ENCODE measurements around the gene FADS1.

FADS1 gene

DNA sequence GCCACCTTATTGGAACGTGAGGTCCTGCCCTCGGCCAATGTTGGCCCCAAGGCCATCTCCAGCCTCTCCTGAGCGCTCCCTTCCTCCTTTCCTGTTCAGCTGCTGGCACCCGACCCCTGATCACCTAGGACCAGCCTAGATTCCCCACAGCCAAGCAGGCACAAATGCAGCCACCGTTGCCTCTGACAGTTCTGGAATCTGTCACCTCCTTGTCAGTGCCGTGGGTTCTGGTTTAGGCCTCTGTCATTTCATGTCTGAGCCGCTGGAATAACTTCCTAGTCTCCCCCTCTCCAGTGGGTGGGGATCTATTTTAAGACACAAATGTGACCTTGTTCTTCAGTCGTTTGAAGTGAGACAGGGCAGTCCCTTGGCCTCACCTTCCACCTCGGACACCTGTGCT lies 44.8 kb upstream of the FADS1 start:
- TF ChIP-seq, protein P1, sequence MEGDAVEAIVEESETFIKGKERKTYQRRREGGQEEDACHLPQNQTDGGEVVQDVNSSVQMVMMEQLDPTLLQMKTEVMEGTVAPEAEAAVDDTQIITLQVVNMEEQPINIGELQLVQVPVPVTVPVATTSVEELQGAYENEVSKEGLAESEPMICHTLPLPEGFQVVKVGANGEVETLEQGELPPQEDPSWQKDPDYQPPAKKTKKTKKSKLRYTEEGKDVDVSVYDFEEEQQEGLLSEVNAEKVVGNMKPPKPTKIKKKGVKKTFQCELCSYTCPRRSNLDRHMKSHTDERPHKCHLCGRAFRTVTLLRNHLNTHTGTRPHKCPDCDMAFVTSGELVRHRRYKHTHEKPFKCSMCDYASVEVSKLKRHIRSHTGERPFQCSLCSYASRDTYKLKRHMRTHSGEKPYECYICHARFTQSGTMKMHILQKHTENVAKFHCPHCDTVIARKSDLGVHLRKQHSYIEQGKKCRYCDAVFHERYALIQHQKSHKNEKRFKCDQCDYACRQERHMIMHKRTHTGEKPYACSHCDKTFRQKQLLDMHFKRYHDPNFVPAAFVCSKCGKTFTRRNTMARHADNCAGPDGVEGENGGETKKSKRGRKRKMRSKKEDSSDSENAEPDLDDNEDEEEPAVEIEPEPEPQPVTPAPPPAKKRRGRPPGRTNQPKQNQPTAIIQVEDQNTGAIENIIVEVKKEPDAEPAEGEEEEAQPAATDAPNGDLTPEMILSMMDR (IDR thresholded peaks at IDR 0.05; ENCODE audit: control insufficient read depth, insufficient read depth, low read depth, low read length, missing control alignments) = no peak
- no peak for DNase-seq (ENCODE audit: low read depth)
- no peak overlapping the region for H3K4me3 ChIP-seq (ENCODE audit: control insufficient read depth, low read depth, low read length)

DNA sequence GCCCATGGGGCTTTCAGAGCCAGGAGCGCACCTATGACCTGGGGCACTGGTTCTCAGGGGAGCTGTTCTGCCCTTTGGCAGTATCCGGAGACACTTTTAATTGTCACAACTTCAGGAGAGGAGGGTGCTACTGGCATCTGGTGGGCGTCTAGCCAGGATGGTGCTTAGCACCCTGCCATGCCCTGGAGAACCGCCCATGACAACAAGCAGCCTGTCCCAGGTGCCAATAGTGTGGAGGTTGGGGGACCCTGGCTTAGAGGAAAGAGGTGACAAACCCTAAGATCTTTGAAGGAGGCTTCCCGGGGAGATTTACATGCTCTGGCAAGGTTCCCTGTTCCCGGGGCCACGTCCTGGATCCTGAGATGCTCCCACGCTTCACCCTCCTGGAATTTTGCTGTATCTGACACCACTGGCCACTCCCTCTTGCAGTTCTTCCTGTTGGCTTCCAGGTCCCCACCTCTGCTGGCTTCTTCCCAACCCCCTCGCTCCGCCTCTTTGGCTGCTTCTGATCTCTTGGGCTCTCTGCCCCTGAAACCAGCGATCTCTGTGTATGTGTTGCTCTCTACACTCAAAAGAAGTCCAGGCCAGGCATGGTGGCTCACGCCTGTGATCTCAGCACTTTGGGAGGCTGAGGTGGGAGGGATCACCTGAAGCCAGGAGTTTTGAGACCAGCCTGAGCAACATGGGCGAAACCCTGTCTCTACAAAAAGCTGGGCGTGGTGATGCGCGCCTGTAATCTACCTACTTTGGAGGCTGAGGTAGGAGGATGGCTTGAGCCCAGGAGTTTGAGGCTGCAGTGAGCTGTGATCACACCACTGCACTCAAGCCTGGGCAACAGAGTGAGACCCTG lies 43.5 kb upstream of the FADS1 start:
- TF ChIP-seq, protein P1 (IDR thresholded peaks at IDR 0.05; ENCODE audit: control insufficient read depth, insufficient read depth, low read depth, low read length, missing control alignments) = no peak
- no peak for DNase-seq (ENCODE audit: low read depth)
- H3K4me3 ChIP-seq (ENCODE audit: control insufficient read depth, low read depth, low read length) = no peak overlapping the region

DNA sequence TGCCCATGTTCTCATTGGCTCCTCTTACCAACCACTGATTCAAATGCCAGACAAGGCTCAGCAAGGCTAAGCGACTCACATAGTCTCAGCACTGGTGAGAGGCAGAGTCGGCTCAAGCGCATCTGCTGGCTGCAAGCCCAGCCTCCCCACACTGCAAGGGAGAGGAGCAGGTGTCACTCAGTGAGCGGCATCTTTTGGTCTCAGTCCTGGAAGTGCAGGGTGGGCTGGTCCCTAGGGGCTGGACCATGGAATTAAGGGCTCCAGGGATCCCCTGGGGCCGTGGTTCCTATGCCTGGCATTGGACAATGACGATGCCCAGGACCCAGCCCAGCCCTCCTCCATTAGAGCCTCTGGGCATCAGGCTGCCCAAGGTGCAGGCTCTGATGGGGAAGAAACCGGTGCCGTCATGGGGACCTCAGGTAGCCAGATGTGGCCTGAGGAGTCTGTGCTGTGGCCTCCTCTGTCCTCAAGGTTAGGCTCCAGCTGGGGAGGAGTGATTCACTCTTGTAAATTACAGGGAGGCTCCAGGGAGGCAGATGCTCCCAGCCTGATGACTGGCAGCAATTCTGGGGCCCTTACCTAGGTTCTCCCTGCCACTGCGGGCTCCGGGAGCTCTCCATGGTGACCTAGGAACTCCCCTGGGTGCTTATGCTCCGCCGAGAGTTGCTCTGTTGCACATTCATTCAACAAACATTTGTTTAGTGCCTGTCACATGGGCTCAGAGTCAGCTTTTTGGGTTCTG lies 39.3 kb upstream of the FADS1 start:
- DNase-seq (ENCODE audit: low read depth) = no peak
- TF ChIP-seq, protein P1 (IDR thresholded peaks at IDR 0.05; ENCODE audit: control insufficient read depth, insufficient read depth, low read depth, low read length, missing control alignments) = no peak
- no peak overlapping the region for H3K4me3 ChIP-seq (ENCODE audit: control insufficient read depth, low read depth, low read length)

DNA sequence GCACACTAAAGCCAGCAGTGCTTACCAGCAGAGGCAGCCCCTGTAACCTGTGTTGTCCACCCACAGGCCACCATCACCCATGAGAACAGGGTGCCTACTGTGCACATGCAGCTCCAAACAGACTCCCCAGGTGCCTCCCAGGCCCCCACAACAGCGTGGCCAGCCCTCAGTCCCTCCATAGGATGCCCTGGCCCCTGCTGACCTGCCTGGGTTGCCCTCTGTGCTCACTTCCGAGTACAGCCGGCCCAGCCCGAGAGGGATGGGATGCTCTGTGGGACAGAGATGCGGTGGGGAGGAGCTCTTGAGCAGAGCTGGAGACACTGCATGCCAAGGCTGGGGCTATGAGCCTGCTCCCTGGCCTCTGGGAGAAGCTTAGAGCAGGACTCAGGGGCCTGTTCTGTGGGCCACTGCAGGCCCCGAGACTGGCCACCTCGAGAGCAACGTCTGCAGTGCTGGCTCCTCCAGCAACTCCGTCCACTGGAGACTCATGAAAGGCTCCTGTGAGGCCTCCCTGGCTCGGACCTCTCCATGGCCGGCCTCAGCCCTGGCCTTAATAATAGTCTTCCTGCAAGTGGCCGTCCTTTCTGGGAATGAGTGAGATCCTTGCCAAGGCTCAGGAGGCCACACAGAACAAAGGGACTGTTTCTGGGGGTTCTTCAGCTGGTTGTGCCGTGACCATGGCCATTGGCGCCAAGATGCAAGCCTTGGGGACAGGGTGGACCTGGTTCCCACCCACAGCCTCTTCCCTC lies 38.3 kb upstream of the FADS1 start:
- H3K4me3 ChIP-seq (ENCODE audit: control insufficient read depth, low read depth, low read length) = no peak overlapping the region
- TF ChIP-seq, protein P1 (IDR thresholded peaks at IDR 0.05; ENCODE audit: control insufficient read depth, insufficient read depth, low read depth, low read length, missing control alignments) = no peak
- DNase-seq (ENCODE audit: low read depth) = no peak

GRCh38 chr11:61854206-61854895 lies 37.5 kb upstream of the FADS1 start:
- H3K4me3 ChIP-seq (ENCODE audit: control insufficient read depth, low read depth, low read length) = no peak overlapping the region
- DNase-seq (ENCODE audit: low read depth) = no peak
- TF ChIP-seq, protein P1 (IDR thresholded peaks at IDR 0.05; ENCODE audit: control insufficient read depth, insufficient read depth, low read depth, low read length, missing control alignments) = no peak

DNA sequence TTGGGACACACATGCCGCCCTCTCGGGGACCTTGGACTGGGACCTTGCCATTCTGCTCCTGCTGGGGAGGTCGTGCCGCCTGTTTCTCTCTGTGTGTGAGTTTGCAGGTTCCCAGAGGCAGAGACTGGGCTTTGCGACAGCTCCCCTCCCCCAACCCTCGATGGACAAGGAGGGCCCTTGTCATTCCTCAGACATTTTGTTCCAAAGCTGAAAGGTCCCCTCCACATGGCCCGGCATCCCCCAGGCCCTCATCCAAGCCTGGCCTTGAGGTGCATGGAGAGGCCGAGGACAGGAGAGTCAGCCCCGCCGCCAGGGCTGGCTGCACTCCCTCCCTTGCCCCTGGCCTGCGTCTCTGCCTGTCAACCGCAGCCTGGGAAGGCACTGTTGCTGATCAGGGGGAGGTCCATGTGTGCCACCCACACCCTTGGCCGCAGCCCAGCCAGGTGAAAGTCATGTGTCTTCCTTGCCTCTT lies 36.9 kb upstream of the FADS1 start:
- no peak overlapping the region for H3K4me3 ChIP-seq (ENCODE audit: control insufficient read depth, low read depth, low read length)
- no peak for DNase-seq (ENCODE audit: low read depth)
- TF ChIP-seq, protein P1 (IDR thresholded peaks at IDR 0.05; ENCODE audit: control insufficient read depth, insufficient read depth, low read depth, low read length, missing control alignments) = no peak
